ENCODE data around the gene DOCK6.

DOCK6 gene

GRCh38 chr19:11199517-11199916 is 62.8 kb downstream of the DOCK6 start:
- H3F3A ChIP-seq (ENCODE audit: insufficient read depth, low read length), result peaks cover 5% of the 10 kb centered on the region; the same call in 1 of the 2 replicates
- H3K4me1 ChIP-seq (ENCODE audit: low read length), result 0 out of 2 replicates have a peak, but pooled peaks cover 3% of the 10 kb centered on the region
- no peaks in the 10 kb centered on the region for H3K27me3 ChIP-seq (replicated peaks; ENCODE audit: insufficient read depth, low read length)
- no peak overlapping the region for H3K9ac ChIP-seq (ENCODE audit: low read length)
- H3K79me2 ChIP-seq (ENCODE audit: low read length), result 0 out of 2 replicates have a peak, but pooled peaks cover 3% of the 10 kb centered on the region
- H3K4me3 ChIP-seq (ENCODE audit: low read length), result no peak overlapping the region
- H3K27ac ChIP-seq (ENCODE audit: low read length), result no peak overlapping the region
- no peak overlapping the region for H2AFZ ChIP-seq (ENCODE audit: low read length)
- no peak for TF ChIP-seq EZH2 (optimal IDR thresholded peaks at IDR 0.05; ENCODE audit: low read depth, low read length)
- TF ChIP-seq, protein P1, sequence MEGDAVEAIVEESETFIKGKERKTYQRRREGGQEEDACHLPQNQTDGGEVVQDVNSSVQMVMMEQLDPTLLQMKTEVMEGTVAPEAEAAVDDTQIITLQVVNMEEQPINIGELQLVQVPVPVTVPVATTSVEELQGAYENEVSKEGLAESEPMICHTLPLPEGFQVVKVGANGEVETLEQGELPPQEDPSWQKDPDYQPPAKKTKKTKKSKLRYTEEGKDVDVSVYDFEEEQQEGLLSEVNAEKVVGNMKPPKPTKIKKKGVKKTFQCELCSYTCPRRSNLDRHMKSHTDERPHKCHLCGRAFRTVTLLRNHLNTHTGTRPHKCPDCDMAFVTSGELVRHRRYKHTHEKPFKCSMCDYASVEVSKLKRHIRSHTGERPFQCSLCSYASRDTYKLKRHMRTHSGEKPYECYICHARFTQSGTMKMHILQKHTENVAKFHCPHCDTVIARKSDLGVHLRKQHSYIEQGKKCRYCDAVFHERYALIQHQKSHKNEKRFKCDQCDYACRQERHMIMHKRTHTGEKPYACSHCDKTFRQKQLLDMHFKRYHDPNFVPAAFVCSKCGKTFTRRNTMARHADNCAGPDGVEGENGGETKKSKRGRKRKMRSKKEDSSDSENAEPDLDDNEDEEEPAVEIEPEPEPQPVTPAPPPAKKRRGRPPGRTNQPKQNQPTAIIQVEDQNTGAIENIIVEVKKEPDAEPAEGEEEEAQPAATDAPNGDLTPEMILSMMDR (IDR thresholded peaks at IDR 0.05; ENCODE audit: low read length), result no peak
- TF ChIP-seq EZH2phosphoT487 (IDR thresholded peaks at IDR 0.05; ENCODE audit: low read length), result no peak
- H3K9me2 ChIP-seq (replicated peaks; ENCODE audit: insufficient read depth, low read length), result no peaks in the 10 kb centered on the region
- no peak overlapping the region for H3K4me2 ChIP-seq (ENCODE audit: low read depth, low read length)
- no peaks in the 10 kb centered on the region for H3K36me3 ChIP-seq (replicated peaks; ENCODE audit: insufficient read depth, low read length)
- no peaks in the 10 kb centered on the region for H4K20me1 ChIP-seq (ENCODE audit: insufficient read depth, low read length)
- DNase-seq, result no peak
- no peaks in the 10 kb centered on the region for H3K9me3 ChIP-seq (replicated peaks; ENCODE audit: insufficient read depth, low read length)

- Histone ChIP-seq H3K9me3 (replicated peaks; ENCODE audit: insufficient read depth, low read length) (no peaks in the 10 kb centered on the region), H3K4me1 (ENCODE audit: low read length) (0 out of 2 replicates have a peak, but pooled peaks cover 3% of the 10 kb centered on the region), H3F3A (ENCODE audit: insufficient read depth, low read length) (peaks cover 5% of the 10 kb centered on the region; the same call in 1 of the 2 replicates), H4K20me1 (ENCODE audit: insufficient read depth, low read length) (no peaks in the 10 kb centered on the region), H3K79me2 (ENCODE audit: low read length) (0 out of 2 replicates have a peak, but pooled peaks cover 3% of the 10 kb centered on the region), H3K4me2 (ENCODE audit: low read depth, low read length) (no peak overlapping the region), H3K9ac (ENCODE audit: low read length) (no peak overlapping the region), H3K36me3 (replicated peaks; ENCODE audit: insufficient read depth, low read length) (no peaks in the 10 kb centered on the region), H3K27me3 (replicated peaks; ENCODE audit: insufficient read depth, low read length) (no peaks in the 10 kb centered on the region), H3K27ac (ENCODE audit: low read length) (no peak overlapping the region), H3K4me3 (ENCODE audit: low read length) (no peak overlapping the region), H3K9me2 (replicated peaks; ENCODE audit: insufficient read depth, low read length) (no peaks in the 10 kb centered on the region), H2AFZ (ENCODE audit: low read length) (no peak overlapping the region)
- TF ChIP-seq EZH2 (optimal IDR thresholded peaks at IDR 0.05; ENCODE audit: low read depth, low read length), result no peak
- TF ChIP-seq, protein P1 (IDR thresholded peaks at IDR 0.05; ENCODE audit: low read length), result no peak
- TF ChIP-seq EZH2phosphoT487 (IDR thresholded peaks at IDR 0.05; ENCODE audit: low read length), result no peak
- no peak for DNase-seq
Measured at GRCh38 chr19:11198769-11199424, 63.4 kb downstream of the DOCK6 start.

GRCh38 chr19:11198175-11198534 is 64.2 kb downstream of the DOCK6 start:
- H3K4me2 ChIP-seq (ENCODE audit: low read depth, low read length), result peak overlapping the region; percentile 79; the same call in 1 of the 2 replicates
- H3F3A ChIP-seq (ENCODE audit: insufficient read depth, low read length), result peaks cover 5% of the 10 kb centered on the region; the same call in 1 of the 2 replicates
- H3K36me3 ChIP-seq (replicated peaks; ENCODE audit: insufficient read depth, low read length), result no peaks in the 10 kb centered on the region
- H3K9ac ChIP-seq (ENCODE audit: low read length), result peak overlapping the region; percentile 54
- H4K20me1 ChIP-seq (ENCODE audit: insufficient read depth, low read length), result no peaks in the 10 kb centered on the region
- H2AFZ ChIP-seq (ENCODE audit: low read length), result peak overlapping the region; percentile 81
- H3K79me2 ChIP-seq (ENCODE audit: low read length), result 0 out of 2 replicates have a peak, but pooled peaks cover 3% of the 10 kb centered on the region
- H3K9me2 ChIP-seq (replicated peaks; ENCODE audit: insufficient read depth, low read length), result no peaks in the 10 kb centered on the region
- H3K9me3 ChIP-seq (replicated peaks; ENCODE audit: insufficient read depth, low read length), result no peaks in the 10 kb centered on the region
- DNase-seq, result no peak
- no peaks in the 10 kb centered on the region for H3K27me3 ChIP-seq (replicated peaks; ENCODE audit: insufficient read depth, low read length)
- H3K4me1 ChIP-seq (ENCODE audit: low read length), result 0 out of 2 replicates have a peak, but pooled peaks cover 3% of the 10 kb centered on the region
- H3K4me3 ChIP-seq (ENCODE audit: low read length), result peak overlapping the region; percentile 58
- peak overlapping the region; percentile 57; the same call in 1 of the 2 replicates for H3K27ac ChIP-seq (ENCODE audit: low read length)
- TF ChIP-seq EZH2phosphoT487 (IDR thresholded peaks at IDR 0.05; ENCODE audit: low read length) (no peak), EZH2 (optimal IDR thresholded peaks at IDR 0.05; ENCODE audit: low read depth, low read length) (no peak)
- TF ChIP-seq, protein P1 (IDR thresholded peaks at IDR 0.05; ENCODE audit: low read length), result no peak; the same call in 1 of the 2 replicates

Measured in MM.1S (cell line).